A549 treated with CpdA at 1 μM for 4 hours (cell line): ENCODE measurements around the gene SORCS1. TPM values are rescaled to one million over a fixed set of nuclear protein-coding genes. Genes with fewer than 3 reads are reported as not detected.

ENCODE experiments used
- total RNA-seq: library from RNA; stranded (reverse); fragments of 200-300 nt; extraction: Qiagen RNA extraction; gene quantifications from 5 replicates; pipeline ENCODE4 v1.2.3, GENCODE V29; 2022; ENCODE audit warnings: low read depth

Gene SORCS1
- total RNA-seq: not detected in 5 replicates

DNA sequence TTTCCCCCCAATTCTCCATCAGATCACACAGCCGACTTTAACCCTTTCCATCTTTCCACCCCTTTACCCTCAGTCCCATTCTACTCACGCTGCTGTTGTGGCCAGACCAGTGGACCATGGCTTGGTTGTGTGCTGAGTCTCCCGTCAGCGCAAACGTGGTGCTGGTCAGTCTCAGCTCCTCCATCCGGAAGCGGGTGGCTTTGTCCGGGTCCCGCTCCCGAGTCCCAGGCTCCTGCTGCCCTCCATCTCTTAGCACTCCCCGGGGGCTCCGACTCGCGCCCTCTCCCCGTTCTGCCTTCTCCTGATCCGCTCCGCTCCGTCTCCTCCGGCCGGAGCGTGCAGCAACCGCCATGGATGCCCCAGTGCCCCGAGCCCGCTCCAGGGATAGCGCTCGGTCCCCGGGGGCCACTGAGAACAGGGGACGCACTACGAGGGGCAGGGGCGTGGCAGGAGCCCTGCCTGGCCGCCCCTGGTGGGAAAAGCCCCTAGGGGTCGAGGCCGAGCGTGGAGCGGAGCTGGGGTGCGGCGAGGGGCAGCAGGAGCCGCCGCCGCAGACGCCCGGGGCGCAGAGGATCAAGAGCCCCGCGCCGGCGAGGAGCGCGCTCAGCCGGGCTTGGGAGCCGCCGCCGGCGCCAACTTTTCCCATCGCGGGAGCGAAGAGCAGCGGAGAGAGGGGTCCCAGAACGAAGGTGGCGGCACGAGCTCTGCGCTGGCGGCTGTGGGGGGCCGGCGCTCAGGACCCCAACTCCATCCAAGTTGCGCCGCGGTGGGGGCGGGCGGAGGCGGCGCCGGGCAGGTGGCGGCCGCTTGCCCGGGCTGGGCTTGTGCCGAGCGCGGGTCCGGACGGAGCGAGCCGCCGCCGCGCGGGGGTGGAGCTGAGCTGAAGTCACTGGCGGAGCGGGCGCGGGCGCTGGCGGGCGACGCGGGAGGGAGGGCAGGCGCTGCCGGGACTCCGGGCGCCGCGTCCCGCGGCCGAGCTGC is at the start of gene SORCS1:
SORCS1 (minus strand) TSS at position 826 of the 981 bp plus-strand sequence.

